Trophoblast cell (in vitro differentiated cells and primary cell): ENCODE results near the gene FUNDC1.

Source experiments
- DNase-seq, 2 donors: peaks; one replicate each; pipeline ENCODE4 v3.0.0-alpha.2; 2016
- H2AFZ ChIP-seq: 2 replicates; pipeline ENCODE4 v1.6.1; 2013; ENCODE audit warnings: low read length, moderate library complexity, mild to moderate bottlenecking; ENCODE audit not compliant: insufficient read depth, poor library complexity
- H2AK5ac ChIP-seq: 2 replicates; pipeline ENCODE4 v1.6.1; 2013; ENCODE audit warnings: mild to moderate bottlenecking, low read length
- H2BK120ac ChIP-seq: 2 replicates; pipeline ENCODE4 v1.6.1; 2013; ENCODE audit warnings: low read length, mild to moderate bottlenecking, moderate library complexity; ENCODE audit not compliant: insufficient read depth, poor library complexity
- H2BK12ac ChIP-seq: 2 replicates; pipeline ENCODE4 v1.6.1; 2013; ENCODE audit warnings: mild to moderate bottlenecking, low read length, moderate library complexity
- H2BK5ac ChIP-seq: 2 replicates; pipeline ENCODE4 v1.6.1; 2013; ENCODE audit warnings: low read length, low read depth, moderate library complexity, mild to moderate bottlenecking; ENCODE audit not compliant: poor library complexity
- H3K14ac ChIP-seq: 2 replicates; pipeline ENCODE4 v1.6.1; 2013; ENCODE audit warnings: mild to moderate bottlenecking, low read length
- H3K18ac ChIP-seq: 2 replicates; pipeline ENCODE4 v1.6.1; 2013; ENCODE audit warnings: mild to moderate bottlenecking, low read length
- H3K23ac ChIP-seq: 2 replicates; pipeline ENCODE4 v1.6.1; 2013; ENCODE audit warnings: low read length
- H3K27ac ChIP-seq: 2 replicates; pipeline ENCODE4 v1.5.1; 2013; ENCODE audit warnings: low read depth, mild to moderate bottlenecking, inconsistent platforms, low read length, moderate library complexity
- H3K27me3 ChIP-seq: 2 replicates; pipeline ENCODE4 v1.6.1; 2013; ENCODE audit warnings: inconsistent platforms, mild to moderate bottlenecking, low read length, moderate library complexity; ENCODE audit not compliant: insufficient read depth
- H3K36me3 ChIP-seq, 2 experiments: 1 replicate in 1 of 2; 2 replicates in 1 of 2; pipeline ENCODE4 v1.6.1; 2013; ENCODE audit warnings: low read length in 2 of 2, mild to moderate bottlenecking in 2 of 2, moderate library complexity in 1 of 2; ENCODE audit not compliant: insufficient read depth in 2 of 2, control insufficient read depth in 1 of 2
- H3K4ac ChIP-seq: 2 replicates; pipeline ENCODE4 v1.6.1; 2013; ENCODE audit warnings: low read depth, mild to moderate bottlenecking, low read length, moderate library complexity
- H3K4me1 ChIP-seq, 2 experiments: 1 replicate in 1 of 2; 2 replicates in 1 of 2; pipeline ENCODE4 v1.6.1; 2013; ENCODE audit warnings: low read length in 2 of 2, mild to moderate bottlenecking in 2 of 2, moderate library complexity in 1 of 2; ENCODE audit not compliant: insufficient read depth in 2 of 2, control insufficient read depth in 1 of 2
- H3K4me2 ChIP-seq: 2 replicates; pipeline ENCODE4 v1.6.1; 2013; ENCODE audit warnings: inconsistent platforms, mild to moderate bottlenecking, low read length, moderate library complexity
- H3K4me3 ChIP-seq: 2 replicates; pipeline ENCODE4 v1.5.1; 2013; ENCODE audit warnings: mild to moderate bottlenecking, low read depth, low read length, inconsistent platforms
- H3K79me1 ChIP-seq: one replicate; pipeline ENCODE4 v1.6.1; 2013; ENCODE audit warnings: low read length
- H3K79me2 ChIP-seq: 2 replicates; pipeline ENCODE4 v1.6.1; 2013; ENCODE audit warnings: low read length, mild to moderate bottlenecking; ENCODE audit not compliant: control insufficient read depth, insufficient read depth, poor library complexity
- H3K9ac ChIP-seq: 2 replicates; pipeline ENCODE4 v1.6.1; 2013; ENCODE audit warnings: mild to moderate bottlenecking, low read length
- H3K9me3 ChIP-seq: 2 replicates; pipeline ENCODE4 v1.6.1; 2013; ENCODE audit warnings: low read depth, mild to moderate bottlenecking, control low read depth, inconsistent platforms, low read length; ENCODE audit not compliant: insufficient read depth
- H4K12ac ChIP-seq: 2 replicates; pipeline ENCODE4 v1.6.1; 2013; ENCODE audit warnings: low read depth, mild to moderate bottlenecking, low read length, moderate library complexity
- H4K8ac ChIP-seq: 2 replicates; pipeline ENCODE4 v1.6.1; 2013; ENCODE audit warnings: low read depth, mild to moderate bottlenecking, low read length, moderate library complexity
- H4K91ac ChIP-seq: one replicate; pipeline ENCODE4 v1.6.1; 2013; ENCODE audit warnings: low read depth, mild to moderate bottlenecking, low read length, moderate library complexity
- WGBS: extraction: QIAGEN DNeasy Blood & Tissue Kit; methylation state at CpG from one replicate; pipeline ENCODE4 v1.1.7; 2013; ENCODE audit warnings: missing lambda C conversion rate; ENCODE audit not compliant: insufficient read length, insufficient coverage; ENCODE audit errors: extremely low coverage; 5-methylcytosine and 5-hydroxymethylcytosine counted together

FUNDC1 gene

DNA sequence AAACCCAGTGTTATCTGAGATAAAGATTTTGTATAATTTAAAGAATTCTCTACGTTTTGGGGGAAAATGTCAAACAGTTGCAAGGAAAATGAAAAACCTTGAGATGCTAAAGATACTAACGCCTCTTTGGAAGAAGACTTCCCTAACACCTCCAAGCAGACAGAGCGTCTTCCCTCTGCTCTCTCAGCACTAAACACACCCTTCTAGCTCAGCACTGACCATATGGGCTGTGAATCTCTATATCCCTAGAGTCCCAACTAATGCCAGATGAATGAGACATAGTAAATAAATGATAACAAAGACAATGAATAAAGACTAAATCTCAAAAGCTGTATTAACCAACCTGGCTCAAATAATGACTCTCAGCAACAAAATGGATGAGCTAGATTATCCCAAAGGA is 13.3 kb downstream of the FUNDC1 start:
- H4K12ac ChIP-seq = no peak overlapping the region
- no peaks in the 10 kb centered on the region for H3K79me1 ChIP-seq
- no peak overlapping the region for H2BK5ac ChIP-seq
- H3K79me2 ChIP-seq = no peaks in the 10 kb centered on the region
- no peak overlapping the region for H3K4ac ChIP-seq
- no peak overlapping the region for H4K91ac ChIP-seq
- H3K27me3 ChIP-seq = no peaks in the 10 kb centered on the region
- no peaks in the 10 kb centered on the region for H3K36me3 ChIP-seq
- no peak overlapping the region for H3K14ac ChIP-seq
- H2BK12ac ChIP-seq = no peak overlapping the region
- H3K9me3 ChIP-seq = no peaks in the 10 kb centered on the region
- no peak for DNase-seq
- no peak overlapping the region for H3K9ac ChIP-seq
- no CpG with 5 or more reads among the region's 3 CpGs for WGBS
- H3K4me2 ChIP-seq = no peak overlapping the region
- H4K8ac ChIP-seq = no peak overlapping the region
- no peak overlapping the region for H3K18ac ChIP-seq
- no peak overlapping the region for H2AK5ac ChIP-seq
- H2BK120ac ChIP-seq = no peak overlapping the region
- no peak overlapping the region for H3K4me3 ChIP-seq
- H3K23ac ChIP-seq = no peak overlapping the region
- no peaks in the 10 kb centered on the region for H3K4me1 ChIP-seq
- no peak overlapping the region for H3K27ac ChIP-seq
- no peak overlapping the region for H2AFZ ChIP-seq

GRCh38 chrX:44514272-44514671 is 28.4 kb downstream of the FUNDC1 start:
- Histone ChIP-seq H3K36me3 (no peaks in the 10 kb centered on the region), H3K4me3 (no peak overlapping the region), H4K8ac (no peak overlapping the region), H2AFZ (no peak overlapping the region), H3K18ac (no peak overlapping the region), H3K23ac (no peak overlapping the region), H4K91ac (no peak overlapping the region), H3K27me3 (no peaks in the 10 kb centered on the region), H4K12ac (no peak overlapping the region), H3K4ac (no peak overlapping the region), H3K79me2 (no peaks in the 10 kb centered on the region), H3K9me3 (no peaks in the 10 kb centered on the region), H3K9ac (no peak overlapping the region), H3K4me1 (no peaks in the 10 kb centered on the region), H3K27ac (no peak overlapping the region), H2BK5ac (no peak overlapping the region), H3K4me2 (no peak overlapping the region), H3K79me1 (no peaks in the 10 kb centered on the region), H2AK5ac (no peak overlapping the region), H2BK12ac (no peak overlapping the region), H2BK120ac (no peak overlapping the region), H3K14ac (no peak overlapping the region)
- DNase-seq = no peak
- no CpG with 5 or more reads among the region's 3 CpGs for WGBS

GRCh38 chrX:44507292-44507691 is 35.4 kb downstream of the FUNDC1 start:
- Histone ChIP-seq H3K9ac (no peak overlapping the region), H4K8ac (no peak overlapping the region), H4K12ac (no peak overlapping the region), H2AFZ (no peak overlapping the region), H3K27me3 (no peaks in the 10 kb centered on the region), H2BK120ac (no peak overlapping the region), H3K14ac (no peak overlapping the region), H3K4ac (no peak overlapping the region), H3K23ac (no peak overlapping the region), H3K79me2 (no peaks in the 10 kb centered on the region), H3K79me1 (no peaks in the 10 kb centered on the region), H2BK12ac (no peak overlapping the region), H3K9me3 (no peaks in the 10 kb centered on the region), H3K4me2 (no peak overlapping the region), H3K27ac (no peak overlapping the region), H4K91ac (no peak overlapping the region), H3K4me1 (no peaks in the 10 kb centered on the region), H2BK5ac (no peak overlapping the region), H3K4me3 (no peak overlapping the region), H3K36me3 (no peaks in the 10 kb centered on the region), H3K18ac (no peak overlapping the region), H2AK5ac (no peak overlapping the region)
- DNase-seq = no peak
- WGBS = no CpG with 5 or more reads among the region's 2 CpGs

DNA sequence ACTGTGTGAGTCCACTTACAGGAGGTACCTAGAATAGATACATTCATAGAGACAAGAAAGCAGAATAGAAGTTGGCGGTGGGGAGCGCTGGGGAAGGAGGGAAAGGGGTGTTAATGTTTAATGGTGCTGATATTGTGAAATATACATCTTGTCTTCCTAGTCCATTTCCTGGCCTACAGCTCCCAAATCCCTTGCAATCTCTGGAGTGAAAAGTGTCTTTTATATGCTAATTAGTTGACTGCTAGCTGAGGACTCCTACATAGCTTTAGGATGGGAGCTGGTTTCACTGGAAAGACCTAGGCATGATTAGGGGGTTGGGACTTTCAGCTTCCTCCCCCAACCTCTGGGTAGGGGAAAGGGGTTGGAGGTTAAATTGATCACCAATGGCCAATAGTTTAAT is 36.0 kb downstream of the FUNDC1 start:
- Histone ChIP-seq H3K27ac (no peak overlapping the region), H2AK5ac (no peak overlapping the region)
- WGBS = no CpG with 5 or more reads among the region's 2 CpGs

More for the DNA sequence above, 36.0 kb downstream of the FUNDC1 start:
- Histone ChIP-seq H3K4me2 (no peak overlapping the region), H3K79me2 (no peaks in the 10 kb centered on the region), H3K36me3 (no peaks in the 10 kb centered on the region), H3K4me3 (no peak overlapping the region), H3K23ac (no peak overlapping the region), H3K27me3 (no peaks in the 10 kb centered on the region), H2BK12ac (no peak overlapping the region), H2AFZ (no peak overlapping the region), H4K8ac (no peak overlapping the region), H4K91ac (no peak overlapping the region), H3K14ac (no peak overlapping the region), H3K79me1 (no peaks in the 10 kb centered on the region), H2BK5ac (no peak overlapping the region), H2BK120ac (no peak overlapping the region), H3K9ac (no peak overlapping the region), H3K18ac (no peak overlapping the region), H4K12ac (no peak overlapping the region), H3K4me1 (no peaks in the 10 kb centered on the region), H3K9me3 (no peaks in the 10 kb centered on the region), H3K4ac (no peak overlapping the region)
- DNase-seq = no peak
